ENCODE data around the gene ZNF382.

DNA sequence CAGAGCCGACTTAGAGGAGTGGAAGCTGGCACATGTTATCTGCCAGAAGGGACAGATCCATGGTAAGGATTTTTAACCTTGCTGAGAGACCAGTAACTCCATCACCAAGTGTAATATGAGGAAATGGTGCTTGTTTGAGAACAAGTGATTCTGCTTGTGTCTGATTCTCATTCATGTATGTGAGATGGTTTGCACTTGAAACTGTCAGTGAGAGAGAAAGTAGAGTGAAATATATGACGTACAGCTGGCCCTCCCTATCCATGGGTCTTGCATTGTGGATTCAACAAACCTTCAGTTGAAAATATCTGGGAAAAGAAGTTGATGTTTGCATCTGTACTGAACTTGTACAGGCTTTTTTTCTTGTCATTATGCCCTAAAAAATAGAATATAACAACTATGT lies 63.5 kb downstream of the ZNF382 start:
- TF ChIP-seq, protein P1, sequence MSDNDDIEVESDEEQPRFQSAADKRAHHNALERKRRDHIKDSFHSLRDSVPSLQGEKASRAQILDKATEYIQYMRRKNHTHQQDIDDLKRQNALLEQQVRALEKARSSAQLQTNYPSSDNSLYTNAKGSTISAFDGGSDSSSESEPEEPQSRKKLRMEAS (IDR thresholded peaks at IDR 0.05) = no peak
- TF ChIP-seq CEBPB (IDR thresholded peaks at IDR 0.05) (no peak), TAF1 (IDR thresholded peaks at IDR 0.05; ENCODE audit: low read depth) (no peak), RAD21 (IDR thresholded peaks at IDR 0.05; ENCODE audit: low read depth) (no peak), EP300 (IDR thresholded peaks at IDR 0.05; ENCODE audit: borderline replicate concordance) (no peak), YY1 (IDR thresholded peaks at IDR 0.05; ENCODE audit: low read depth) (no peak), CREB1 (IDR thresholded peaks at IDR 0.05; ENCODE audit: low read depth) (no peak), NFIC (IDR thresholded peaks at IDR 0.05) (no peak), FOXM1 (IDR thresholded peaks at IDR 0.05; ENCODE audit: borderline replicate concordance, low read depth) (no peak), EGR1 (IDR thresholded peaks at IDR 0.05) (no peak)
- TF ChIP-seq, protein P2, sequence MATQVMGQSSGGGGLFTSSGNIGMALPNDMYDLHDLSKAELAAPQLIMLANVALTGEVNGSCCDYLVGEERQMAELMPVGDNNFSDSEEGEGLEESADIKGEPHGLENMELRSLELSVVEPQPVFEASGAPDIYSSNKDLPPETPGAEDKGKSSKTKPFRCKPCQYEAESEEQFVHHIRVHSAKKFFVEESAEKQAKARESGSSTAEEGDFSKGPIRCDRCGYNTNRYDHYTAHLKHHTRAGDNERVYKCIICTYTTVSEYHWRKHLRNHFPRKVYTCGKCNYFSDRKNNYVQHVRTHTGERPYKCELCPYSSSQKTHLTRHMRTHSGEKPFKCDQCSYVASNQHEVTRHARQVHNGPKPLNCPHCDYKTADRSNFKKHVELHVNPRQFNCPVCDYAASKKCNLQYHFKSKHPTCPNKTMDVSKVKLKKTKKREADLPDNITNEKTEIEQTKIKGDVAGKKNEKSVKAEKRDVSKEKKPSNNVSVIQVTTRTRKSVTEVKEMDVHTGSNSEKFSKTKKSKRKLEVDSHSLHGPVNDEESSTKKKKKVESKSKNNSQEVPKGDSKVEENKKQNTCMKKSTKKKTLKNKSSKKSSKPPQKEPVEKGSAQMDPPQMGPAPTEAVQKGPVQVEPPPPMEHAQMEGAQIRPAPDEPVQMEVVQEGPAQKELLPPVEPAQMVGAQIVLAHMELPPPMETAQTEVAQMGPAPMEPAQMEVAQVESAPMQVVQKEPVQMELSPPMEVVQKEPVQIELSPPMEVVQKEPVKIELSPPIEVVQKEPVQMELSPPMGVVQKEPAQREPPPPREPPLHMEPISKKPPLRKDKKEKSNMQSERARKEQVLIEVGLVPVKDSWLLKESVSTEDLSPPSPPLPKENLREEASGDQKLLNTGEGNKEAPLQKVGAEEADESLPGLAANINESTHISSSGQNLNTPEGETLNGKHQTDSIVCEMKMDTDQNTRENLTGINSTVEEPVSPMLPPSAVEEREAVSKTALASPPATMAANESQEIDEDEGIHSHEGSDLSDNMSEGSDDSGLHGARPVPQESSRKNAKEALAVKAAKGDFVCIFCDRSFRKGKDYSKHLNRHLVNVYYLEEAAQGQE (IDR thresholded peaks at IDR 0.05; ENCODE audit: low read depth) = no peak
